8988T (cell line): ENCODE results near the gene ACTR1B.
"Not testable (repeated sequence)": the region's sequence is repeated elsewhere in the genome, so short reads cannot be mapped to it uniquely, and the experiment has no call there.

ENCODE experiments used
- DNase-seq: peaks from one replicate; pipeline ENCODE4 v3.0.0; 2011

Gene ACTR1B

DNA sequence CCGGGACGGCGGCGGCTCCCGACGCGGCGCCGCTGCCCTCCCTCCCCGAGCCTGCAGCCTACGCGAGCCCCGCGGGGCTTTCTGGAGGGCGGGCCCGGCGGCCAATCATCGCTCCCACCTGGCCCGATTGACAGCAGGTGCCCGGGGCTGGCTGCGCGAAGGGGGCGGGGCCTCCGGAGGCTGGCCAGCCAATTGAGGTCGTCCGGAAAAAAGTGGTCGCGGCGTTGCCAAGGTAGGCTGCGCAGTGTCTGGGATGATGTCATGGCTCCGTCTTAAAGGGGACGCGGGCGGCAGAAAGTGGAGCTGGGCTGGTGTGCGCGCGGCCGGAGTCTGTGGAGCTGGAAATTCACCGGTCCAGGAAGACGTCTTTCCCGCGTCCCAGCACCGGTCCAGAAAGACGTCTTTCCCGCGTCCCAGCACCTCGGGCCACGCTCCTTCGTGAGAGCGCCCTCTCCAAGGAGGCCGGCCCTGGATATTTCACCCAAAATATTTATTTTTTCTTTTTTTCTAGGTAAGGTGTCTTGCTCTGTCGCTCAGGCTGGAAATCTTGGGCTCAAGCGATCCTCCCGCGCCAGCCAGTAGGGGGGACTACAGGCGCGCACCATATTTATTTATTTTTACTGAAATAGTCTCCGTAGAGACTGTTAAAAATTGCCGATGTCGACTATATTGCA lies at the start of gene ACTR1B:
Gene ACTR1B (minus strand): TSS at position 83 of the 674 bp plus-strand sequence. CDS start 154 bp downstream, outside the sequence.
- DNase-seq = peak; percentile 85

DNA sequence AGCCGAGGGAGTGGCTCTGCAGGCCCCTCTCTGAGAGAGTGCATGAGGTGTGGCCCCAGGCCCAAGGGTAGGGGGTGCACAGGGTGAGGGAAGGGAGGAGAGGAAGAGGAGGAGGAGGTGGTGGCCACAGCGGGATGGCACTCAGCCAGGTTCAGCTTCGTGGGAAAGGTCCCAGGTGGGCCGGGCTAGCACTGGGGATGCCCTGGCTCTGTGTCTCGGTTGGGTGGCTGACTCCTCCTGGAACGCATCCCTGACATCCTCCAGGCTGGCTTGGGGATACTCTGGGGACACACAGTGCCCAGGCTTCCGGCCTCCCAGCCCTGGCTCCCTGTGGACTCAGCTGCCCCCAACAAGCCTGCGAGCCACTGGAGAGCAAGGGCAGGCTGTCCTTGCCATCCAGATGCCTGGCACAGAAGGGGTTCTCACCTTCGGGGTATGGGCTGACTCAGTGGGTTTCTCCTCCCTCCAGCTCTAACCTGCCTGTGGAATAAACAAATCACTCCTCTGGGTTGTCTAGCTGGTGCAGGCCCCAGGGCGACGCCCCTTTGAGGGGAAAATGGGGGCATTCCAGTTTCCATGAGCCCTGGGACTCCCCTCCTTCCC lies 49.0 kb upstream of the ACTR1B start:
- DNase-seq = no peak

DNA sequence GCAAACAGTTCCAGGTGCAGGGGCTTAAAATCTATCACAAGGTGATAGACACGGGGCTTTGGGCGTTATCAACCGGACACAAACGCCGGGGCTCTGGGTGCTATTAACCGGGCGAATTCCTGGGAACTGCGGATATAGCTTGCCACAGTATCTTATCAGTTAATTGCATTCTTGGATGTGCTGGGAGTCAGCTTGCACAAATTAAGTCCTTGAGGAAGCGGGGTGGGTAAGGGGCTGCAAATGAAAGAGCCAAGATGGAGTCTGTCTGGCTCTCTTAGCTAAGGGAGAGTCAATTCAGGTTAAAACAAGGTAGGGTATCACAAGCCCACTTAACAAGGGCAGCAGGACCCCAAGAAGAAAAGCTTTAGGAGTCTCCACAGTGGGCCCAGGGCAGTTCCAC lies 48.3 kb upstream of the ACTR1B start:
- DNase-seq = not testable (repeated sequence)

DNA sequence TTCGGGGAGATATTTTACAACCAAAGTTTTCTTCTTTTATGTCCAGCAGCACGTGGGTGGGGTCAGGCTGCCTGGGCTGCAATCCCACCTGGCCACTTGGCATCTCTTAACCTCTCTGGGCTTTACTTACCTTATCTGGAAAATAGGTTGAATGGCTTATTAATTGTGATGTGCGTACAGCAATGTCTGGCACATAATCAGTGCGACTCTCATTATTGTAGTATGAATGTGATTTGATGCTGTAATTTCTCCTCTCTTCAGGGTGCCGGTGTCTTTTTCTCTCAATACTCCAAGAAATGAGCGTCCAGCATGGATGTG lies 47.5 kb upstream of the ACTR1B start:
- DNase-seq = no peak

DNA sequence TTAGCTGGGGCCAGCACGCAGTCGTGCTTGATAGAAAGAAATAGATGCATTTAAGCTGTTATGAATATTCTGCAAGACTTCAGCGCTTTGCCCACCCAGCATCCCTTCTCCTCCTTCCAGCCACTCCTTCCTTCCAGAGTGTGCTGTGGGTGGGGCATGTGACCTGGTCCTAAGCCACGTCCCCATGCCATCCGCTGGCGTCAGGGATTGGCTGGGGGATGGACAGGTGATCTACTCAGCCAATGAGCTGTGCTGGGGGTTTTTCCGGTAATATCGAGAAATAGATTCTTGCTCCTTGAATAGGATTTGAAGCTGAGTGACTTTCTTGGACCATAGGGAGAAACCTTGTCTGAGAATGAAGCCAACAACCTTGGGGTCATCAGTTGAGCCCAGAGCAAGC lies 44.8 kb upstream of the ACTR1B start:
- no peak for DNase-seq

DNA sequence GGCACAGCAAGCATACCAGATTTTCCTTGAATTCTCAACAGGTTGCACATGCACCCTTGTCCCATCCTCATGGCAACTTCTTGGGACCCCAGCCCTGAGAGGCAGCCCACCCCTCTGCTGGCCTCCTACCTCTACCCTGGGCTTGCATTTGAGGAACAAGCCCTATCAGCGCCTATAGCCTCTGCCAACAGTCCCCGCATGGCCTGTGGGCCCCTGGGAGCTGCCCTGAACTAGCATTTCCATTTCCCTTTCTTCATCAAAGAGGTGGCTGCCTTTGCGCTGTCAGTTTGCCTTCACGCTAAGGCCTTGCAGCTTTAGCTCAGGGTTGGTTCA lies 44.2 kb upstream of the ACTR1B start:
- DNase-seq = no peak

DNA sequence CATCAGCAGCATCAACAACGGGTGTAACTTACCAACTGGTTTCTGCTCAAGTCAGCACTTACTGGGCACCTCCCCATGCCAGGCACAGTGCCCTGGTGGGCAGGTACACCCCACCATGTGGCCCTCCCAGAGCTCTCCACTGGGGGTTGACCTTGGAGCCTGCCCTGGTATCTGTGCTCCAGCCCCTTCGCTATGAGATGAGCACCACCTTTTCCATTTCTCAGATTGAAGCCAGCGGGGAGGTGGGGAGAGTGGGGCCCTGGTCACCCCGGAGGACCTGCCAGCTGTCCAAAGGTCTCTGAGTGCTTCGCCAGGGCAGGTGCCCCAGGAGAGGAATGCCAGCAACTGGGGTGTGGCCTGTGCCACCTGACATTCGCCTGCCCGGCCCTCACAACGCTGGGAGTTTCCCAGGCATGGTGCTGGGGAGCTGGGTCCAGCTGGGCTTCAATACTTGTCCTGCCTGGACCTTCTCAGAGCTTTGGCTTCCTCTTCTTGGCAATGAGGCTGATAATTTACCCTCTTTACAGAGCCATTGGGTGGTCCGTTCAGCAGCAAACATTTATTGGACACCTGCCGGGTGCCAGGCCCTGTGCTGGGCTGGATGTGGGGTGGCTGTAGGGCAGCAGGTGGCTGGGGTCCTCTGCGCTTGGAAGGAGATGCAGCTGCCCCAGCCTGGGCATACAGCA lies 43.7 kb upstream of the ACTR1B start:
- no peak for DNase-seq

DNA sequence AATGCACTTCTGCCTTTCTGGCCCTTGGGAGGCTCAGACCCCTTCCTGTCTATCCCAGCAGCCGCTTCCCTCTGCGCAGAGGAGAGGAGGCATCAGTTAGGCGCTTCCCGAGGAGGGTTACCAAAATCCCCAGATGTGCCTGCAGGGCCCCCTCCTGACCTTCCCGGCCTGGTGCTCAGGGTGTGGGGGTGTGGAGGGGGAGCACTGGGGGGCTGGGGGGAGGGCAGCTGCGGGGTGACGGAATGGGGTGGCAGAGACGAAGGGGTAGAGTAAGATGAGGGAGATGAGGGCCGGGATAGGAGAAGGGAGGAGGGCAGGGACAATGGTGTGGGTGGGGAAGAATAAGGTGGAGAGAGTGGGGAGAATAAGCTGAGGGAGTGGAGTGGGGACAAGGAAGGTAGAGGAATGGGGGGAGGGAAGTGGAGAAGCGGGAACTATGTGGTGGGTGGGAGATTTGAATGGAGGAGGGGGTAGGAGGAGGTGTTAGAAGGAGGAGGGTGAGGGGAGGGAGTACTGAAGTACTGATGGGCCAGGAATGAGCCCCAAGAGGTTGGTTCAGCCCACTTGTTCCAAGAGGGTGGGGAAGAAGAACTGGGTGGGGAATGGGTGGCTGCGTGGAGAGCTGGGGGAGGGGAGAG lies 43.0 kb upstream of the ACTR1B start:
- no peak for DNase-seq

DNA sequence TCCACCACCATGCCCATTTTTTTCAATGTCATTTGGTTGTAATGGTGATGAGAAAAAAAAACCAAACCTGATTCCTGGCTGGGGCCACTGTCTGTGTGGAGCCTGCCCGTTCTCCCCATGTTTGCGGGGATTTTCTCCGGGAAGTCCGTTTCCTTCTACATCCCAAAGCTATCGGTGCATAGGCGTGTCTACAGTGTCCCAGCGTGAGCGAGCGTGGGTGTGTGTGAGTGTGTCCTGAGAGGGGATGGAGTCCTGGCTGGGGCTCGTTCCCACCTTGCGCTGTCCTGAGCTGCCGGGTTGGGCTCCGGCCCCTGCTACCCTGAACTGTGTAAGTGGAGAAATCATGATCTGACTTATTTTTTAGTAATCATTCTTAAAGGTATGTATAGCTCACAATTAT lies 42.3 kb upstream of the ACTR1B start:
- no peak for DNase-seq

DNA sequence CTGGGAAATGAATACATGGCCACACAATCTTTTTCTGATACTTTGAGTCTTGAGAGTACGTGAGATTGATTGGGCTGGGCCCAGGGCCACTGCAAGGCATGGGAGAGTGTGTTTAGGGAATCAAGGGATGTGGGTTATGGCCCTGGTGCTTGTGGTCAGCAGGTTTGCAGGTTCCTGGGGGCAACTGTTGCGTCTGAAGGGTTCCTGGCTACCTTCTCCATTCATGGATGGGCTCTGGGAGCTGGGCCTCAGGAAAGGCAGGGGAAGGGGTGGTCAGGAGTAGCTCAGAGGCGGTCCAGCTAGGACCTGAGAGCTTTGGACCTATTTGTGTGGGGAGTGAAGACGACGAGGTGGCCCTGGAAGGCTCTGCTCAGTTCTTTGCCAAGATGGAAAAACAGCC lies 41.1 kb upstream of the ACTR1B start:
- no peak for DNase-seq

DNA sequence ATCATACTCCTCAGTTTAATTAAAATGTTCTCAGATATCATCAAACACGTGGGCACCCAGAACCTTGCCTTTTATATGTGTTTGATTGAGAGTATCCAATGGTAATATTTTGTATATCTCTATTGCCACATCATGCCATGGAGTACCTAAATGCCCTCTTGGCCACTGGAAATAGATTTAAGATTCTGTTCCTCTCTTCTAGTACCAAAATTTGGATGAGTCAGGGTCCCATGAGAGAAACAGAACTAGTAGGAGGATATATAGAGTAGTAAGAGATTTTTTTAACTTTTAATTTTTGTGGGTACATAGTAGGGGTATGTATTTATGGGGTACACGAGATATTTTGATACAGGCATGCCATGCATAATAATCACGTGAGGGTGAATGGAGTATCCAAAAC lies 39.9 kb upstream of the ACTR1B start:
- DNase-seq = no peak

DNA sequence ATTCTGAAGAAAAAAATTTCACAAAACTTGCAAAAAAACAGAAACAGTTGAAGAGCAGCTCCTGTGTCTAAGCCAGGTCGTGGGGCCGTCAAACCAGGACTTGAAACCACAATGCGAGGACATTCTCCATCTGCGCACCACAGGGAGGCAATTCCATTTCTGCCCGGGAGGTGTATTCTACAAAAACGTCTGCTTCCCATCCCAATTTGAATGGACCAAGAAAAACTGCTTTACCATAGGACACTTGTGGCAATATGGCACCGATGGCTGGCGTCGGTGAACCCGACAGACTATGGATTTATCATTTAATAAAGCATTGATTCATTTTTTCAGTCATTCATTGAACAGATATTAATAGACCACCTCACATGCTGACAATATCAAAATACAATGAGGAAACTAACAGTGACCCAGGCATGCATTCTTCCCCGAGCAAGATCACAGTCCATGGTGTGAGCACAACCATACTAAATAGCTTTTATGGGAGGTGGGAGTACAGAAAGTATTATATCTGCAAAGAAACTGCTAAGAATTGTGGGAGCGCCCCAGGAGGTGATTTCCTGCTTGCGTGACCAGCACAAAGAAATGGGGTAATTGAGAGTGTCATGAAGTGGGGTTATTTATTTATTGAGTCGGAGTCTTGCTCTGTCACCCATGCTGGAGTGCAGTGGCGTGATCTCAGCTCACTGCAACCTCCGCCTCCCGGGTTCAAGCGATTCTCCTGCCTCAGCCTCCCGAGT lies 39.1 kb upstream of the ACTR1B start:
- DNase-seq = no peak

DNA sequence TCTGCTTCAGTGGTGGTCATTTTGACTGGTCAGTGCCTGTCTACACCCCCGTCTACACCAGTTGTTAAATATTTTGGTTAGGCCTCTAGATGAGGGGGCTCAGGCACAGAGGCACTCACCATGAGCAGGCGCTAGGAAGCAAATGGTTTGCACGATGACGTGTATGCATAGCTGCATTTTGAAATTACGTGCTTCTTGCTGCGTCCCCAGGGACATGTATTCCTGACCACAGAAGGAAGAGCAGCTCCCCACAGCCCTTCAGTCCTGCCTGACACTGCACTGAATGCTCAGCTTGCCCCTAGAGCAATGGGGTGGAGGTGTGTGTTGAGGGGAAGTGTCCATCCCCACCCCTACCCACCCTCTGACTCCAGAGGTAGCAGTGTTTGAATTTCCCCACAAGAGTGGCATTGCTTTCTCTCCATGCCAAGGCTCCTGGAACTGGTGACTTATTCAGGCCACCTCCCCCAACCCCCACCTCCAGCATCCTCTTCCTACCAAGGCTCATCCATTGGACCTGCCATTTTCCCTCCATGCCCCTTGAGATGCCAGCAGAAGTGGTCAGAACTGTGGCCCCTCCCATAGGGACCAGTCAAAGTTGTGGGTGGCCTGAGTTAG lies 38.1 kb upstream of the ACTR1B start:
- no peak for DNase-seq

DNA sequence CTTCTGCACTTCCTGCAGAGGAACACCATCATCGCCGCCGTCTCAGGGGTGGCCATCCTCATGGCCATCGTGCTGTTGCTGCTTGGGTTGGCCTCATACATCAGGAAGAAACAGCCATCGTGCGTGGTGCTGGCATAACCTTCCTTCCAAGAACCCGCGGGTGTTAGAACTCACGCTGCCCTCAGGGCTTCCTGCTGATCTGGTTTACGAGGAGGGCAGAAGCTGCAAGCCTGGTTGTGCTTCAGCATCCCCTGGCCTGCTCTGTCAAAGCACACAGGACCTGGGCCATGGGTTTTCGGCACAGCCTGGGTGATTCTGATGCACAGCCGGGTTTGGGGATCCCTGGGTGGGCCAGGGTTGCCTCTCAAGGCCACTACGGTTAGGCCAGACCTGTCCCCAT lies 37.3 kb upstream of the ACTR1B start:
- DNase-seq = no peak

DNA sequence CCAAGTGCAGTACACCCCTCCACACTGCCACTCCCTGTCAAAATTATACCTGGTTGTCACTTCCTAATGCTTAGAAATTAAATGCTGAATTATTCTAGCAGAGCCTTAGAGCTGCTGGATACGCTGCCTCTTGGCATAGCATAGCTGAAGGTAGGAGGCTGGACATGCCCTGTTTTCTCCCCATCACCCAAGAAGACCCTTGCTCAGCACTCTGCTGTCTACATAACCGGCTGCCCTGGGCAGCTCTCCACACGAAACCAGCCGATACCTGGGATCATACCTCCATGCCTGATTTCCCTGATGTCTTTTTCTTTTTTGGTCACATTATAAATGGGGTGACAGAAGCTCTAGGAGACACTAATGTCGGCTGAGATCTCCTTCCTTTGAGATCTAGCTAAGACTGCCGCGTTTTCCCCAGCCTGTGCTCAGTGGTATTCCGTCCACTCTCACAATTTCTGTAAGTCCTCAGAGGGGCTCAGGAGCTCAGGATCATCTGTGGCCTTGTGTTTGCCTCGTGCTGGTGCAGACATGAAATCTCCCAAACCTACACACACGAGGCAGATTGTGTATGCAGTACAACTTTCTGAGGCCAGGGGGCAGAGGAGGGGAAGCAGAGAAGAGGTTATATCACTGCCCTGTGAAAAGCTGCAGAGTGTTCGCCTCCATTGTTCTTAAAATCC lies 36.1 kb upstream of the ACTR1B start:
- DNase-seq = no peak

DNA sequence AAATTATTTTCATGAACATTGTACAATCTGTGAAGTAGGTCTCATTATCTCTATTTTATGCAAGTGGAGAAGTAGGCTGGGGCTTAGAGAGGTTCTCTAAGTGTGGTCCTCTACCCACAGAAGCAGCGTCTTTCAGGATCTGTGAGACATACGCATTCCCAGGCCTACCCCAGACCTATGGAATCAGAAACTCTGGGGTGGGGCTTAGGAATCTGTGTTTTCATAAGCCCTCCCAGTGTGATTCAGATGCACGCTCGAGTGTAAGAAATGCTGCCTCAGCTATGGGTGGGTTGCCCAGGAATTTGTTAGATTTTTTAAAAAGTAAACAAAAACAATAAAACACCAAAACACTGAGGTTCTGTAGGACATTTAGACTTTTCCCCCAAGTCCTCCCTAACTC lies 34.7 kb upstream of the ACTR1B start:
- DNase-seq = no peak

DNA sequence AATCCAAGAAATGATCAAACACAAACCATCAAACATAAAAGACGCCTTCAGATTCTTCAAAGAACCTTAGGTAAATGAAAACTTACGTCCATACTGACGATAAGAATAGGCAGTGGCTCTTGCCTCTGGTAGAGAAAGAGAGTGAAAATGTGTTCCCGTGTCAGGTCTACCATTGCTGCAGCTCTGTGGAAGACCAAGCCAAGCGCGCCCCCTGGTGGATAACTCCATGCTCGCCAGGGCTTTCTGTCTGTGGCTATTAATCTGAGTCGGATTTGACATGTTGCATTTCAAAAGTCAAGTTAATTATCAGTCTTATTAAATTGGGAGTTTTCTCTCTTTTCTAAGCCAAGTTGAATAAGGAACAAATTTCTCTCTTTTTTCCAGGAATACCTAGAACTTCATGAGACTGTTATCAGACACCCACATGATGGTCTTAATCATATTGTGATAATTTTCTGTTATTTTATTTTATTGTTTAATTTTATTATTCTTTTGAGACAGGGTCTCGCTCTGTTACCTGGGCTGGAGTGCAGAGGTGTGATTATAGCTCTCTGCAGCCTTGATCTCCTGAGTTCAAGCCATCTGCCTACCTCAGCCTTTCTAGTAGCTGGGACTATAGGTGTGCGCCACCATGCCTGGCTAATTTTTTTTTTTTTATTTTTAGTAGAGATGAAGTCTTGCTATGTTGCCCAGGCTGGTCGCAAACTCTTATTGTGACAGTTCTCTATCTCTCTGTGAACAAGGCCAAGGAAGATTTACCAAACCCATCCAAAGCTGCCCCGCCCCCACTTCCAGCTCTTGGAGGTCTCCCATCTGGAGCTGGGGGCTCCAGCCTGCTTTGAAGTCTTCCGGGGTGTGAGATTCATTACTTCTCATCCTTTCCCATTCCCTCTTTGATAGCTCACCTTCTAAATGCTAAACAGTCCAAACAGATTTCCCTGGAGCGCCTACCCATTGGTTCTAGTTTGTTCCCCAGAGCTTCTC lies 33.7 kb upstream of the ACTR1B start:
- peak; percentile 52 for DNase-seq

DNA sequence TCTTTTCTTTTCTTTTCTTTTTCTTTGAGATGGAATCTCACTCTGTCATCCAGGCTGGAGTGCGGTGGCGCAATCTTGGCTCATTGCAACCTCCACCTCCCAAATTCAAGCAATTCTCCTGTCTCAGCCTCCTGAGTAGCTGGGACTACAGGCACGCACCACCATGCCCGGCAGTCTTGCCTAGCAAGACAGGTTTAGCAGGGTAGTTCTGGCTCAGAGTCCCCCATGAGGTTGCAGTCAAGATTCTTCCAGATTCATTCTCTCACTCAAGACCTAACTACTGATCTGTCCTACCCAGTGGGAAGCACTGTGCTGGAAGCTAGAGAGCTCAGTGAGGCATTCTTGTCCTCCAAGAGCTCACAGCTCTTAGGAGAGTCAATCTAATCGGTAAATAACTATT lies 31.9 kb upstream of the ACTR1B start:
- no peak for DNase-seq

DNA sequence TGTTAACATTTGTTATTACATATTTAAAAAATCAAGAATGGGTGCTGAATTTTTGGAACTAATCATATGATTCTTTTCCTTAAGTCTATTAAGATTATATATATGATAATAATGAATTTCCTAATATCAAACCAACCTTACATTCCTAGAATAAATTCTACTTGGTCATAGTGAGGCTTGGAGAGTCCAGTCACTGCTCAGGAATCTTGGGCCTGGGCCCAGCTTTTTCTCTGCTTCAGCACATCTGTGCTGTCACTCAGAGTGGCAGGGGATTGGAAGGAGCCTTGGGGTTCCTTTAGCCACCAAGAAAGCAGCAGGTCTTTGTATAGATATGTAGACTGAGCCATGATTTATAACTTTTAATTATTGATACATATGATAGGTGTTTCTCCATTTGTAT lies 29.6 kb upstream of the ACTR1B start:
- DNase-seq = no peak

DNA sequence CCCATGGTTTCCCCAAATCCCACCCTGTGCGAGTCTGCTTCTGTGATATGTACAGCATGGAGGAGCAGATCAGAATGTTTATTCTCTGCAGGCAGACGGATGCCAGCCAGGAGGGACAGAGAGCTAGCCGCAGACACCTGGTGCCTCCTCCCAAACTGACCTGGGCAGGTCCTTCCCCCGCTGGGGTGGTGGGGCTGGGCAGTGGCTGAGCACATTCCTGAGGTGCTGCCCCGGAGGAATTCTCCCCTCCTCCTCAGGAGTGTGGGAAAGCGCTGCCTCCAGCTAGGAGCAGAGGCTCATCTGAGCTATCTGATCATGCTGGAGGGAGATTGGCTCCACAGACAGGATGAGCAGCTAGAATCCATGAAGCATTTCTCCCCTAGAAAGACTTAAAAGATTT lies 27.3 kb upstream of the ACTR1B start:
- DNase-seq = no peak
